Right renal cortex interstitium (tissue), 3 donors: ENCODE data around the gene GCHFR. TPM values are rescaled to one million over a fixed set of nuclear protein-coding genes. Genes with fewer than 3 reads are reported as not detected.

Experiments used
- DNase-seq, 3 donors: peaks; one replicate each; pipeline ENCODE4 v3.0.0-alpha.2; 2013; ENCODE audit warnings: low read depth in 3 of 3, low spot score in 2 of 3
- polyA plus RNA-seq, 3 donors: library from polyadenylated mRNA; unstranded; fragments of 120-200 nt; gene quantifications; one replicate each; pipeline ENCODE4 v1.2.1, GENCODE V29; 2013; ENCODE audit not compliant: insufficient read length in 3 of 3

GCHFR gene
- polyA plus RNA-seq, 3 donors: 31.9 to 44.8 (median 36.3) TPM

DNA sequence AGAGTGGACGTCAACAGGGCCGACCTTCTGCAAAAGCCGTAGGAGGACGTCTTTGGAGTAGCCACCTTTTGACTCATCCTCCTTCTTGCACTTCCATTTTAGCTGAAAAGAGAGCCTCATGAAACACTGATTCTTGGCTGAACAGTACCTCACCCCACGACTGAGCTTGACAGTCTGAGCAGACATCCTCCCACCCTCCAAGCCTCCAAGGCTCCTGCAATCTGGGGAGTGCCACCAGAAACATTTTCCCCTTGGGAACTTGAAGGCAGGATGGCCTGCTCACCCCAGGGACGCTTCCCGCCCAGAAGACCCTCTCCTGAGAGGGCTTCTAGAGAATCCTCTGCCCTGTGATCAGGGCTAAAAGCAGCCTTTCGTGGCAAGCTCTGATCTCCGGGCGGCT lies 11.1 kb downstream of the GCHFR start:
- DNase-seq: no peak

DNA sequence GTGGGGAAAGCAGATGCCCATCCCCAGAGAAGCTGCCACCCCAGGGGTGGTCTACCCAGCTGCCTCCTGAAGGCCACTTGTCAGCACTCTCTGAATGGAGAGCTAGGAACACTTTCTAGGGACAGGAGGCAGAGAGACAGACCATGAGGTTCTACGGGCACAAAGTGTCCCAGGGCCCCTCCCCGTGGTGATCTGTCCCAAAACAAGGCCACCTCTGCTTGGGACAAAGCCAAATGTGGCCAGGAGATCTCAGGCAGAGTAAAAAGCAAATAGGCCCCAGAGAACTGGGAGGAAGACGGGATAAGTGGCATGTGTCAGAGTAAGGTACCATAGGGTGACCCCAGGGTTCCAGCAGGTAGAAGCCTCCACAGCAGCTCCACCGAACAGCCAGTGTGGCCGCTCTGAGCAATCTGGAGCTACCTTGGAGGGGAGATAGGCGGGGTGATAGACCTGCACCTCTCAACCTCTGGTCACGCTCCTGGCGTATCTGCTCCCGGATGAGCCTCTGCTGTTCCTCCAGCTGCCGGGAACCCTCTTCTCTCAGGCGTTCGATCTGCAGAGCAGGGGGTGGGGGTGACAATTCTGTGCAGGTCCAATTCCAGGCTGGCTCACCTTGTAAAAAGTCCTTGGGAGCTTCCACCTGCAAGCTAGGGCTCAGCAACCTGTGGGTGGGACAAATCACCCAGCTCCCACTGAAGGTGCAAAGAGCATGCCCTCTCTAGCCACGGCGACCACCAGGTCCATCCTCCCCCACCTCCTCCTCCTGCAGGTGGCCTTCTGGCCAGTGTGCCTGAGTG lies 12.1 kb downstream of the GCHFR start:
- DNase-seq: no peak

DNA sequence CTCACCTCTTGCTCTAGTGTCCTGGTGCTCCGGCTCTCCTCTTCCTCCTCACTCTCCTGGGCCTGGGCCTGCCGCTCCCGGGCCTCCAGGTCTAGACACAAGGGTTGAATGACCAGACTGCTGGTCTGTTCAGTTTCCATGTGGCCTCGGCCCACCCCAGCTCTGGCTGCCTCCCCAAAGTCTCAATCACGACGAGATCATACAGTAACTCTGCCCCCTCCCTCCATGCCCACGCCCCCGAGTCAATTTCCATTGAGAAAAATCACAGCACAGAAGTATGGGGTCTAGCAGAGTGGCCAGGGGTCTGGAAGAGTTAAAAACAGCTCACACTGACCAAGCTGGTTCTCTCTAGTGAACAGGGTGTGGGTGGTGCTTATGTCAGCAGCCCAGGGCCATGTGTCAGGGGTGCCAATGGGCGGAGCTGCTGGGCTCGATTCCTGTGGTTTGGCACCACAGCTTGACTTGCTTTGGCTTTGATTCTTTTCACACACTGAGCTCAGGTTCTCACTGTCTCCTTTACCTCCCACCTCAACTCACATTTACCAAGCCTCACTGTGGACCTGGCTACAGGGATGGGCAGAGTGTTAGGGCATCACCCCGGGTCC lies 12.8 kb downstream of the GCHFR start:
- DNase-seq: no peak

DNA sequence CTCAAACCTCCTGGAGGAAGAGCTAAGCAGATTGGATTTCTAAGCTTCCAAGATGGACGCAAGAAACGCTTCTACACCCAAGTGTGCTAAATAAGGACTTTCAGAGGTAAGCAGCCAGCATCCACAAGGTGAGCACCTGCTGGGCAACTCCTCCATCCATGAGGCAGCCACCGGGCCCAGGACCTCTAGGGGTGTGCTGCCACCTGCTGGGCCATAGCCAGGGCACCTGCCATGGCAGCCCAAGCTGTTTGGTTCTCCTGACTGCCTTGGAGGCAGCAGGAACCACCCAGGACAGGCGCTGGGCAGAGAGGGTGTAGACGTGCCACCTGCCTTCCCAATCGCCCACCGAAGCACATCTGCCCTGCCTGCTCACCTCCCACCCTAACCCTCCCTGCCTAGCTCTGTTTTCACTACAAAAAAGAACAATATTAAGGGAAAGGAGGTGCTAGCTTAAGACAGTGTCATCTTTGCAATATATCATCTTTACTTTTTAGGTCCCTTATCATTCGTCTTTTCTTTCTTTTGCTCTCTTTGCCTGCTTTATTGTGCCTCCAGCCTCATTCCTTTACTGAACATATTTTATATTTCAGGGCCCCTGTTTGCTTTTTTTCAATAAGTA lies 18.9 kb downstream of the GCHFR start:
- DNase-seq: no peak

DNA sequence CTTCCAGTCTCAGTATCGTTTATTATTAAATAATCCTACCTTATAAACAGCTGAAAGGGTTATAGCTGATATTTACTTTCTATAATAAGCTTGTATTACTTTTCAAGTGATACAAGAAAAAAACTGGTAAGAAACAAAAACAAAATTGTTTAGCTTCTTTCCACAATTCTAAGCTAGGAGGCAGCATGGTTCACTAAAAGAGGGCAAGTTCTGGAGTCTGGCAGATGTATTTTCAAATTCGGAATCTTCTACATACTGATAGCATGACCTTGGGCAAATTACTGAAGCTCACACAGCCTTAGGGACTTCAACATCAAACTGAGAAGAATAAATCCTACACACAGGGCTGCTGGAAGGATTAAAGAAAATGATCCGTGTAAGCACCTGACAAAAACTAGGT lies 21.3 kb downstream of the GCHFR start:
- no peak for DNase-seq

DNA sequence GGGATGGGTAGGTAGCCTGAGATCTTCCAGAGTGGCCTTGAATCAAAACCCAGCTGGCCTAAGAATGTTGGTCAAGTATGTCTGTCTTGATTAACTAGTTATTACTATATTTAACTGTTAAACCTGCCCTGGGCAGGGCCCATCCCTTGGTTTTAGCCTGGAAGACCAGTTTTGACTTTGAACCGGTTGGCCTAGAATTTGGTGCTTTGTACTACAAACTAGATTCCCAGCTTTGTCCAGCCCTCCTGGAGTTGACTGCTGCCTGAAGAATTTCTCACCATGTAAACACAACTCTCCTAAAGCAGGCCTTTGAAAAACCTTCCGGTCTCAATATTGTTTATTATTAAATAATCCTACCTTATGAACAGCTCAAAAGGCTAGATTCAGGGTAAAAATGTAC lies 21.9 kb downstream of the GCHFR start:
- DNase-seq: no peak

DNA sequence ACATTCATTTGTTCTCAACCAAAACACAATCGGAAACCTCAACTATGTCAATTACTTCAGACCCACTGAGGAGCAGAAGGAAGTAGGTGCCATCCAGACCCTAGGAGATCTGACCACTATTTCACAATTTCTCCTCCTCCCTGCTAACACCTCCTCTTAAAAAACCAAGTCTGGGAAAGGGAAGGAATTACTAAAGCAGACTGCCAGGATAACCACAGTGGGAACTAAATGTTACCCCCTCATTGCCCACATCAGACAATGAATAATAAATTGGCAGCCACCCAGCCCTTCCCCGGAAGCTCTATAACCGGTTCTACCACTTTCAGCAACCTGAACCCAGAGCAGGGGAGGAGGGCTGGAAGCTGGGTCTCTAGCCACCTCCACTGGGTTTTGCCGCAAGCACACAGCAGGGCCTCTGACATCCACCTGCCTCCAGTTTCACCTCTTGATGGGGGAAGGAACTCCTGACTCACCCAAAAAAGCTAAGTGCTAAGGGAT lies 23.5 kb downstream of the GCHFR start:
- DNase-seq: no peak

DNA sequence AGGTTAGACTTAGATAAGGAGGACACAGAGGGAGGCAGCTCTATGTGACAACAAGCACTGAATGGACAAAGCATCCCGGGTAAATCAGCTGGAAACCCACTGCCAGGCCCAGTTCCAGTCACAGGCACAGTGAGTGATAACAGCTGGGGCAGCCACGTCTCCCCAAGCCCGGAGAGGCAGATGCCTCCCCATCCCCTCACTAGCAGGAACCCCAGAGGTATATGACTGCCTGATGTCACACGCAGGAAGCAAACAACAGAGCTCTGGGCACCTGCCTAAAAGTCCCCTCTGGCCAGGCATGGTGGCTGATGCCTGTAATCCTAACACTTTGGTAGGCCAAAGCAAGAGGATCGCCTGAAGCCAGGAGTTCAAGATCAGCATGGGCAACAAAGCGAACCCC lies 24.1 kb downstream of the GCHFR start:
- DNase-seq: no peak

DNA sequence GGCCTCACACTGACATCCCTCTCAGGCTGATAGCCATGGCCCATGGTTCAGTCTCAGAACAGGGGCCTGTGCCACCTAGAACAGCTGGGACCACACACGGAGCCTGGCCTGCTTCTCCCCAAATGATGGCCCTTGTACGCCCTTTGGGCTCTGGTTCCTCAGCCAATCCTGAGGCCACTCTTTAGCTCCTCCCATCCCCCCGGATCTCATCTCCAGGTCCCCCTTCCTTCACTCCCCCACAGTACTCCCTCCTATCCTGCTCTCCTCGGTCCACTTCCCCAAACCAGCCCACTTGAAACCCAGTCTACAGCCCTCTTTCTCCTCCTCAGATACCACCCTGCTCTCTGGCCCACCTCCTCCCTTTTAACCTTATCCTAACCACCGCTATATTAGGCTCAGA lies 25.3 kb downstream of the GCHFR start:
- DNase-seq: no peak

DNA sequence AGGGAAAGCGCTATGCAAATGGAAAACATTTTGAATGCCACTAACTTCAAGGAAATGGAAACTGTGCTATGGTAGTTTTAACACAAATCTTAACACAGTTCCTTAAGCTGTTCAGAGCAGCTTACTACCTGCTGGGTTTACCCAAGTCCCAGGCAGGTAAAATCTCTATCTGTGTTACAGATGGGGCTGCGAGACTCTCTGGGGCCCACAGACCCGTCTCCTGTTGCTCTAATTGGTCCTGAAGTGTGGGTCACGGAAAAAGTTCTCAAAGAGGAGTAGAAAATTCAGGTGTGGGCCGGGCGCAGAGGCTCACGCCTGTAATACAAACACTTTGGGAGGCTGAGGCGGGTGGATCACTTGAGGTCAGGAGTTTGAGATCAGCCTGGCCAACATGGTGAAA lies 26.1 kb downstream of the GCHFR start:
- DNase-seq: no peak

DNA sequence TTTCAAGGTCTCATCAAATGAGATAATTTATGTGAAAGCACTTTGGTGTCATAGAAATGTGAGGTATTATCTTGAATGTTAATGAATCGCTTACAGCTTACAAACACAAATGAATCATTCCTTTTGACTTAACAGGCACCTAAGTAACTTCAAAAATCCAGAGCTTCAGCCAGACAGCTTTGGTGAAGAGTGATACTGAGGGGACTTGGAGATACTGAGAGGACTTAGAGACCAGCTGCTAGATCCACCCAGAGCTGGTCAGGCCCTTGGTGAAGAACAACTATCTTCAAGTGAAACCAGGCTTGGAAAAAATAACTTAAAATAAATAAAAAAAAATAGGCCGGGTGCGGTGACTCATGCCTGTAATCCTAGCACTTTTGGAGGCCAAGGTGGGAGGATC lies 26.9 kb downstream of the GCHFR start:
- no peak for DNase-seq

DNA sequence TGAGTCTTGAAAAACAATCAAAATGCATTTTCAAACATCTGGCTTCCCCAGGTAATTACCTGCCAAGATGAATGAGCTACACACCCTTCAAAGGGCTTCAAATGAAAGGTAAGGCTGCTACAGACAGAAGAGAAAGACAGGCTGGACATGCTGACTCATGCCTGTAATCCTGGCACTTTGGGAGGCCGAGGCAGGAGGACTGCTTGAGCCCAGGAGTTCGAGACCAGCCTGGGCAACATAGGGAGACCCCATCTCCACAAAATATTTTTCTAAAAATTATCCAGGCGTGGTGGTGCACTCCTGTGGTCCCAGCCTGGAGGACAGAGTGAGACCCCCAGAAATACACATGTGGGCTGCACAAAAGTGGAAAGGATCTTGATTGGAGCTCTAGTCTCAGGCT lies 28.5 kb downstream of the GCHFR start:
- no peak for DNase-seq

DNA sequence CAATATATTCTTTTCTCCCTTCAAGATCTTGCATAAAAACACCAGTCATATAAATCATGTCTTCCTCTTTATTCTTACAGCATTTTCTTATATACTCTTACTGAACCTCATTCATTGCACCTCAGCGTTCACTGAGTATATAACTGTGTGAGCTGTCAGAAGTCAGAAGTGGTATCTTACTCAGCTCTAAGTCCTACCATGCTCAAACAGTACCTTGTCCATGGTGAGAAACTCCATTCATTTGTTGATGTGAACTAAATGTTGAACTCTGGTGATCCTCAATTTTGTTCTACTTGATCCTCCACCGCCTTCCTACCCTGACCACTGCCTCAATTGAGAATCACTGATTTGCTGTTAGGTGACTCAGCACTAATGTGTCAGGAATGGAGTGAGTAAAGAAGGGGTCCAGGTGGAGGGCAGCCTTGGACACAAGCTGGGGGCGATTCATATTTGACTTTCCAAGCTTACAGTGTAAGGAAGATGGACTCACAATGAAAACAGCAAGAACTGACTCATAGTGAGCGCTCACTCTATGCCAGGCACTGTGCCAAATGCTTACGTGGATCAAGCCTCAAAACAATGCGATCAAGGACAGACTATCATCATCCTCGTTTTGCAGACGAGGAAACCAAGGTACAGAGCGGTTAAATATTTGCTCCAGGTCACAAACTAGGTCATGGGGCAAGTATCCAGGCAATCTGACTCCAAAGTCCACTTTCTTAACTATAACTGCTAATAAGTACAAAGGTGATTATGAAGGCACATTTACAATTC lies 29.5 kb downstream of the GCHFR start:
- no peak for DNase-seq

DNA sequence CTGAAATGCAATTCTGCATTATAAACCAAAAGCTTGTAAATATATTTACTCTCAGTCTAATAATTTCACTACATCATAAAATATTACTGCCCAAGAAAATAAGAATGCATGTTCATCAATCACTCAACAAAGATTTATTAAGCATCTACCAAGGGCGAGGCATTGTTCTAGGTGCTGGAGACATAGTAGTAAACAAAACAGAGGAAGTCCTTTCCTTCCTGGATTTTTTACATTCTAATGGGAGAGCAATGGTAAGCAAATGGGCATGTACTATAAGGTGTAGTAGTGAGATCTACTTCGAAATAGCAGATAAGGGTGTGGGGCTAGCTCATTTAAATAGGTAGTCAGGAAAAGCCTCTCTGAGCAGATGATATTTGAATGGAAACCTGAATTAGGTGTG lies 32.2 kb downstream of the GCHFR start:
- DNase-seq: no peak

DNA sequence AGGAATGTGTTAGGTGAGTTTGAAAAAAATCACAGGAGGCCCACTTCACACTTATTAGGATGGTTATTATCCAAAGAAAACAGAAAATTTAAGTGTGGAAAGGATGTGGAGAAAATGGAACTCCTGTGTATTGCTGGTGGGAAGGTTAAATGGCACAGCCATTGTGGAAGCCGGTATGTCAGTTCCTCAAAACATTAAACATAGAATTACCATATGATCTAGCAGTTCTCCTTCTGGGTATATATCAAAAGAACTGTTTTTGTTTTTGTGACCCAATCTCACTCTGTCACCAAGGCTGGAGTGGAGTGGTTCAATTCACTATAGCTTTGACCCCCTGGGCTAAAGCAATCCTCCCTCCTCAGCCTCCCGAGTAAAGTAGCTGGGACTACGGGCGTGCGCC lies 32.6 kb downstream of the GCHFR start:
- no peak for DNase-seq

DNA sequence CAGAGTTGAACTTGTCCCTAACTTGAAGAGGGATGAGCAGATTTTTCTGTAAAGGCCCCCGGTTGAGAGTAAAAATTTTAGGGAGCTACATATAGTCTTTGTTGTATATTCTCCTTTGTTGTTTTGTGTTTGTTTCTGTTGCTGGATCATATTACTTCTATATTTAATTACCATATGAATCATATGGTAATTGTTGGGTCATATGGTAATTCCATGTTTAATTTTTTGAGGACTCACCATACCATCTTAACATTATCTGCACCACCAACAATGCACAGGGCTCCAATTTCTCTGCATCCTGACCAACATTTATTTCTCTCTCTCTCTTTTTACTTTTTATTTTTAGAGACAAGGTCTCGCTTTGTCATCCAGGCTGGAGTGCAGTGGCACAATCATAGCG lies 35.7 kb downstream of the GCHFR start:
- DNase-seq: no peak

DNA sequence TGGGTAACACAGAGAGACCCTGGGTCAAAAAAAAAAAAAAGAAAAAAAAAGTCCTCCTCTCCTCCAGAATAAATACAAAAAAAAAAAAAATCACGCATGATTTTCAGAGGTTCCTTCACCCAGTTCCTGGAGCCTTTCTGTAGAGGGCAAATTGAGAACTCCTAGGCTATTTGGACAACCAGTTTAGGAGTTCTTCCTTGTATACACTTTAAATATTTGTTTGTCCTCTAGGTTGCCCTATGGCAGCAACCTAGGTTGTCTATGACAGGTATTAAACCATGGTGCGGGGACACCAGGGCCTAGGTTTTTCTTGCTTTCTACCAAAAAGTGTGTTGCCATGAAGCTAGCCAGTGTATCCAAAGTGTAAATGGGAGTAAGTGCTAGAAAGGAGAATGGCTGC lies 39.2 kb downstream of the GCHFR start:
- no peak for DNase-seq

DNA sequence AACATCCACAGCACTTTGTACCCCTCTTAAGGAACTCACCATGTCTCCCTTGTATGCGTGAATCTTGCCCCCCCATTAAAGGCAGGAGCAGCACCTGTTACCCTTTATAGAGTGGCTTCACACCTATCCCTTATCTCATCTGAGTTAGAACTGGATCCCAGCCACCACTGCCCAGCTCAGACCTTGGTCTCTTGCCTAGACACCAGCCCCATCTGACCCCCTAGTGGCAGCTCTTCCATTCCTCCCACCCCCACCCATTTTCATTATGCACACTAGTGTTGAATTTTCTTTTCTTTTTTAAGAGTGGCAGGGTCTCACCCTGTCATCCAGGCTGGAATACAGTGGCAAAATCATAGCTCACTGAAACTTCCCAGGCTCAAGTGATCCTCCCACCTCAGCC lies 39.8 kb downstream of the GCHFR start:
- DNase-seq: no peak

DNA sequence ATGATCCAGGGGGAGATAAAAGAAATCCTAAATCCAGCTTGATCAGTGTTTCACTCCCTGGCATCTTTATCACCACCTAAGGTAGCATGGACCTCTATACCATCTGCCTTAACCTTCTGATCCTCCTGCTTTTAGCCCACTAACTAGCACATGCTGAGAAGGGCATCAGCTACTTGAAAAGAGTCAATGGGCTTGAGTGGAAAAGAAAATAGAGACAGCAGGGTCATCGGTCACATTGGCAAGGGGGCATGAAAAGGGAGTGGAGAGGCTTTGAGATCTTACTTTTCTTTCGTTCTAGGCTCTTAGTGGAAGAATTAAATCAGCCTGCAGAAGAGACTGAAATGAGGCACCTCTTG lies 42.8 kb downstream of the GCHFR start:
- DNase-seq: no peak

DNA sequence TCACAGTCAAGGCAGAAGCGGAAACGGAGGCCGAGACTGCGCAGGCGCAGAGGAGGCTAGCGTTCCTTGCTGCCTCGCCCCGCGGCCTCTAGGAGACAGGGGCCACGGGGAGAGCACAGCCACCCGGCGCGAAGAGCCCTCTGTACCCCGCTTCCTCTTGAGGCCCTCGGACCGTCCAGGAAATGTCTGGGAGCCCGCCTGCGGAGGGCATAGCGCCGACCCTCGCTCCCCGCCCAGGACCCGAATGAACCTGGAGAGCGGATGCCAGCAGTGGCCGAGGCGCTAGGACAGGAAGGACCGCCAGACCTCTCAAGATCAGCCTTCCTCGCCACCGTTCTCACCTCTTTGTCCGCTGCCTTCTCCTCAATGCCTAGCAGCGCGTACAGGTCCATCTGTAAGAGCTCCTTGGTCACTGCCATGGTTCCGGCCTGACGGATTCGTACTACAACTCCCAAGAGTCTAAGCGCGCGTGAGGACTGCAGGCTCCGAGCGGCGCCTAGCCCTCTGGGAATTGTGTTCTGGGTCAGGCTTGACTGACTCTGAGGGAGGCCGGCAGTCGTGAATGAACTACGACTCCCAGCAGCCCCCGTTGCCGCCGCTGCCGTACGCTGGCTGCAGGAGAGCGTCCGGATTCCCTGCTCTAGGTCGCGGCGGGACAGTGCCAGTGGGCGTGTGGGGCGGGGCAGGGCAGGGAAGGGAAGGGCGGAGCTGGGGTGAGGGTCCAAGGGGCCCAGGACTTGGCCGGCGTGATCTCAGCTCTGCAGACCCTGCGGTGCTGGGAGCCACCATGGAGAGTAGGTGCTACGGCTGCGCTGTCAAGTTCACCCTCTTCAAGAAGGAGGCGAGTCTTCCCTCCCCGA lies 43.4 kb downstream of the GCHFR start, which contains the start of the genes DNAJC17 and ZFYVE19:
Gene DNAJC17 (minus strand): TSS at position 446 of the 860 bp plus-strand sequence. CDS start 27 bp downstream, at position 419.
Gene ZFYVE19 (plus strand): TSS at position 62 of the 860 bp plus-strand sequence. CDS start 501 bp downstream, at position 563.
- DNase-seq: peak; percentile 92 to 97 (median 96)
